NCI-H345 (cell line): ENCODE data around the gene TTC7B.

Experiments
- DNase-seq: peaks from one replicate; lab custom pipeline; 2025; lab: John Stamatoyannopoulos, UW

The TTC7B gene

DNA sequence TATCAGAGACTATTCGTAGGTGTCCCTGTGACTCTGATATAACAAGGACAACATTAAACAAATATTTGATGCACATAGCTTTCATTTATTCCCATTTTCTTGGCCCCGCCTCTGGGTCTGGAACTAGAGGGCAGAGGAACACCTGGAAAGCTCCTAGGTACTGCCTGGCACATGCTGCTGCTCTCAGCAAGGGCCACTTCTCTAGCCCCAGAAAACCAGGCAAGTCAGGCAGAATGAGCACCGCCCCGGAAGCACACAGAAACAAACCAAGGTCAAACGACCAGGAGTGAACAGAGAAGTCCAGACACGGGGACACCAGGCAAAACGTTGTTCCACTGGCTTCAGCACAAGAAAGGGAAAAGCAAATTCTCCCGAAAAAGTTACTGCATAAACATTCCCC is 76.1 kb downstream of the TTC7B start:
- DNase-seq, result no peak

DNA sequence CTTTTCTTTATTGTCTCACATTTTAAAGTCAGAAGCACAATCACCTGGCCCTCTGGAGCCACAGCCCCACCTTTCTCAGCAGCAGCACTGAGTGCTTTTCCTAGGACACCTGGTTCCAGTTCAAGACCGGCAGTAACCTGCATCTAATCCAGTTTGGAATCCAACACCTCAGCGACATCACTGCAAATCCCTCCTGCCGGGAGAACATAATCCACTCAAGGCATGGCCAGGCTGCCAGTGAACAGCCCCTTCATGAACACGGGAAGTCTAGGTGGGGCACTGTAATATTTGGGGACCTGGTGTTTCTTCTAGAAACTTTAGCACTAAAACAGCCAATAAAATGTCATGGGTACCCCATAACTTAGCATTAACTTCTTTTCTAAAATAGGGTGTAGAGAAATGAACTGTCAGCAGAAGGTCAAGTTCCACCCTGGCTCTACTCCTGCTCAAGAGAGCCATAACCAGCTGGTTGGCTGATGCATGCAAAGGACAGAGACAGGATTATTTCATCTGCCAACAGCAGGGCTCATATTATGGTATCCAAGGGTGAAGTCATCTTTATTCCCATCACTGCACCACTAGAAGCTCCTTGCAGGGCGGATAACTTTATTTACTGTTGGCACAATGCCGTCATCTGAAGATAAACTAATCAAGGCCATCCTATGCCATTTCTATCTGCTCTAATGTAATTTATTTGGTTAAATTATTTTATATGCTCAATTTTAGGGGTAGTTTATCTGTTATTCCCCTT is 76.7 kb downstream of the TTC7B start:
- DNase-seq, result no peak

GRCh38 chr14:90733139-90733808 is 83.0 kb downstream of the TTC7B start:
- no peak for DNase-seq

GRCh38 chr14:90732718-90733117 is 83.5 kb downstream of the TTC7B start:
- no peak for DNase-seq

- no peak for DNase-seq
Measured at GRCh38 chr14:90732139-90732538, 84.1 kb downstream of the TTC7B start.

DNA sequence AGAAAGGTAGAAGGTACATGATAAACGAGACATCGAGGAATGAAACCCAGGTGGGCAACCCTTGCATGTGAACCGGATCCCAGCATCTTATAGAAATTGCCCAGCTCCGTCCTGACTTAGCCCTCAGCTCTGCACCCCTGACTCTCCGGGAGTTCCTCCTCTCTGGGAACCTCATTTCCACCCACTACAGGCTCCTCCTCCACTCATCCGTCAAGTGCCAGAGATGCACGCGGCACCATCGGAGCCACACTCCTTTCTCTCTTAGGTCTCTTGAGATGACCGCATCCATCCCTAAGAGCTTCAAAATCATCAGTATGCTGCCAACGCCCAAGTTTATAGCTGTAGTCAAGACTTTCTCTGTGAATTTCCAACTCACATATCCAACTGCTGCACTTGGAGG is 84.7 kb downstream of the TTC7B start:
- no peak for DNase-seq

- DNase-seq, result no peak
Measured at GRCh38 chr14:90730206-90730766, 85.9 kb downstream of the TTC7B start.

GRCh38 chr14:90728951-90729350 is 87.3 kb downstream of the TTC7B start:
- no peak for DNase-seq

GRCh38 chr14:90727082-90727481 is 89.1 kb downstream of the TTC7B start:
- no peak for DNase-seq

DNA sequence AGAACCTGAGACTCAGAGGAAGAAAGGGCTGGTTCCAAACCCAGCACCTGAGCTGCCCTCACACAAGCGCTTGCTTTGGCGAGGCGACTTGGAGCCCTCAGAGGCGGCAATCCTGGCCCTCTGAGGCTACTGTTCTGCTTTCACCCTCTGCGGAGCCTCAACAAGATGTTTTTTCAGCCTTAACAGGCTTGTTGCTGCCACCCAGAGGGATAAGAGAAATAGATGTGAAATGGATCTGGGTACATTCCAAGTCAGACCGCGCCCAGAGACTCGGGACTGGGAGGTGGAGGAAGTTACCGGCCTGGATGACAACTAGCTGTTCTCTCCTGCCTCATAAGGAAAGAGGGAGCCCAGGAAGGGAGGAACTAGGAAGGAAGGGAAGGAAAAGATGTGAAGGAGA is 89.6 kb downstream of the TTC7B start:
- DNase-seq, result no peak

GRCh38 chr14:90724866-90725265 is 91.4 kb downstream of the TTC7B start:
- no peak for DNase-seq

DNA sequence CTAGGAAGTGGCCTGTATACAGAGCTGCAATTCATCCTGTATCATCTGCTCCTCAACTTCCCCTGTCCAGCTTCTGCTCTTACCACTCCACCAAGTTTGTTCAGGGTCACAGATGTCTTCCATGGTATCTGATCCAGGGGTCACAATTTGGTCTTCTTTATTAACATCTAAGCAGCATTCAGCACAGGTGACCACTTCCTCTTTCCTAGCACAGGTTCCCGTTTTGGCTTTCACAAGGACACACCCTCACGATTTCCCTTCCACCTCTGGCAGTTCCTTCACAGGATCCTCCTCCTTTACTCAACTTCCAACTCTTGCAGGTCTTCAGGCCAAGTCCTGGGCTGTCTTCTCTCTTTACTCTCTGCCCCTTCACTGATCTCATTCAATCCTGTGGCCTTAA is 93.6 kb downstream of the TTC7B start:
- DNase-seq, result no peak

- no peak for DNase-seq
Measured at GRCh38 chr14:90721619-90722305, 94.5 kb downstream of the TTC7B start.

DNA sequence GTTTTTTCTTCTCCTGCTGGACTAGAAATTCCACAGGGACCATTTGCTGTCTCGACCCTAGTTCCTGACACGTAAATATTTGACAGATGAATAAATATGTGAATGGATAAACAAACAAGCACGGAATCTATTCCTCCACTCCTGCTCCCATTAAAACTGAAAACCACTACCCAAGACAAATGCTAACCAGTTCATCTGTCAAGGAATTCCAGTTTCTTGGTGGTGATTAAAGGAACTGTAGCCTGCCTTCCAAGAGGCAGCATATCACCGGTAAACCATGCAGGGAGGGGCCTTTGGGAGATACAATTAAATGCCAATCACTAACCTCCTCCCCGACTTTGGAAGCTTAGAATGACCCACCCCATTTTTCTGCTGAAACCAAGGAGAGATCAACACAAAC is 95.4 kb downstream of the TTC7B start:
- no peak for DNase-seq

GRCh38 chr14:90720336-90720735 is 95.9 kb downstream of the TTC7B start:
- DNase-seq, result no peak

DNA sequence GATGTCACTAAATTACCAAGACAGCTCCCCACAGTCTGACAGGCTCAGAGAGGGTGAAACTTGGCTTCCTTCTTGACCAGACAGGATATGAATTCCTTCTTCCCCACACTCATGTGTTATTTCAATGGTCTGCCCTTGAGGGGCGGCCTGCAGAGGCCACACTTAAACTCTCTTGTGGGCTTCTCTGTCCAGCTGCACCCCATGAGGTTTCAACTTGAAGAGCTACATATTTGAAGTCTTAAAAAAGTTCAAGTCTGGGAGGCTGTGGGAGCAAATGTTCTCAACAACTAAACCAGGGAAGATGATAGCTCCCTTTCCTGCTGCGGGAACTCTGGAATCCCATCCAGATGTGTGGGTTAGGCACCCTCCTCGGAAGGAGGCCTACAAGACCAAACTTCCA is 98.3 kb downstream of the TTC7B start:
- no peak for DNase-seq

GRCh38 chr14:90715993-90716392 is 100.2 kb downstream of the TTC7B start:
- DNase-seq, result no peak

- no peak for DNase-seq
Measured at GRCh38 chr14:90715495-90715894, 100.7 kb downstream of the TTC7B start.

DNA sequence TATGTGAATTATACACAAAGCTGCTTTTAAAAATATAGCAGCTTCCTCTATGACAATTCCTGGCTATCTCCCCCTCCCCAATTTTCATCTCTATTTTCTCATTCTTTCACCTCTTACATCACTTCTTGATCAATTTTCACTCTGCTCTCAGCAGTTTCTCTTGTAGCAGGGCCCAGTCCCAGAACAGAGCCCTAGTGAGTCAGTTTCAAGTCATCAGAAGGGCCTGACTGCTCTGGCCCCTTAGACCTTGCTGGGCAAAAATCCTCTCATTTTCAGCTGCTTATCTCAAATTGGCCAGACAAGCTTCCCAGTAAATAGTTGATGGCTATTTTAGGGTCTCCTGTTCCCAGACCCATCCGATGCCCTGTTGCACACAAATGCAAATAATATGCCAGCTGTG is 101.4 kb downstream of the TTC7B start:
- DNase-seq, result no peak

DNA sequence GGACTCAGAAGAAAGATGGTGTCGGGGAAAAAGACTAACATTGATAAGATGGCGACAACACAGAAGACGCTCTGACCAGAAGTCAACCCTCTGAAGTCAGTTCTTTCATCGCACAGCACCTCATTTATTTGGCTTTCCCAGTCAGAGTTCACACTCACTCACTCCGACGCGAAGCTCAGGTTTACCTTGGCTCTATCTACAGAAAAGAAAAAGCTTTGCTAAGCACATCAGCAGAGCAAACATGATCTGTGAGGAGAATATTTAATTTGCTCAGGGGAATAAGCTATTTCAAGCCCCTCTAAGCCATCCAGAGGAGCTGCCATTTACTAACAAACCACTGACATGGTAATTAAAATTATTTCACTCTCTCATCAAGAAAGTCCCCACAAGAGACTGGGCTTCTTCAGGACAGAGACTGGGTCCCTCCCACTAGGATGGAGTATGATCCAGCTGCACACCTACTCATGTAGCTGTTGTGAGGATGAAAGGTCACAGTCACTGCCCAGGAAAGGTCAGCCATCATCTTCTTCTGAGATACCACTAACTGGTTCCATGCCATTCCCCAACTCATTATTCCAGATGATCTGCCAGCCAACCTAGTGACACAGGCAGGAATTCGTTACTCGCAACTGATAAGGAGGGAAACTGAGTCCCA is 111.4 kb downstream of the TTC7B start:
- no peak for DNase-seq

DNA sequence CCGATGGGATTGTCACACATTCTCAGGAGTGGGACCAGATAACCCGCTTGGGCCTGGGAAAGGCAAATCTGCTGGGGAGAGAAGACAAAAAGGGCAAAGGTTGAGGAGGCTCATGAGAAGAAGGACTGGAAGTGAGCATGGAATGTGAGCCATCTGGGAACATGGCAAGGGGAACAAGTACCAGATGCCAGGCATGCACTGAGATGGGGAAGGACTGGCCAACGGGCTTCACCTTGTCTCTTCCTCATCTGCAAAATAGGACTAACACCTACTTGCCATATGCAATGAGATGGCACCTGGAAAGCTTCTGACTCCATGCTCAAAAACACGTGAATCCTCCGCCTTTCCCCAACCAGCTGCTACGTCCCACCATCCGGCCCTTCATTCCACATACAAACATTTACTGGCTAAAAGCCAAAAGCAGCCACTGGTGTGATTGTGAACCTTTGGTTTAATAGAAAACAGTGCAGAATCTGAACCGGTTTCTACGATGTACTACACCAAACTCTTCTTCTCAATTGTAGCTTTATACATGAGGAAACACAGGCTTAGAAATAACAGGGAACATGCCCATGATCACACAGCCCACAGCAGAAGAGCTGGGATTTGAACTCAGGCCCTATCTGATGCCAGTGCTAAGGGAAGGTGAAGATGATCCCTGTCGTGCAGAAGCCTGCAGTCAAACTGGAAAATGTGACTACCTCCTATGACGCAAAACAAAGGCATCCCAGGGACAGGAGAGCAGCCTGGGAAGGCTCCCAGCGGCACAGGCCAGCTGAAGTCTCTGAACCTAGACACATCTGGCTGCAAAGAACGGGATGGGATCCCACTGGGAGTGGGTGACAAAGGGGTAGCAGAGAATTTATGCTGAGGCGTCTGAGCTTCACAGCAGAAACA is 112.1 kb downstream of the TTC7B start:
- DNase-seq, result no peak
